Neutrophil (primary cell): ENCODE data around the gene LPP.

Experiments
- H3K27ac ChIP-seq: fragments of 200-600 bp; sonication (generic); 2 replicates; pipeline ENCODE4 v1.5.1; 2016; ENCODE audit warnings: mild to moderate bottlenecking, moderate library complexity
- H3K27me3 ChIP-seq: fragments of 200-600 bp; sonication (generic); 2 replicates; pipeline ENCODE4 v1.6.0; 2016; ENCODE audit warnings: mild to moderate bottlenecking
- H3K36me3 ChIP-seq: fragments of 200-600 bp; sonication (generic); 2 replicates; pipeline ENCODE4 v1.5.1; 2017
- H3K4me1 ChIP-seq, 2 experiments: fragments of 200-600 bp in 1 of 2; sonication (generic) in 1 of 2; 1 replicate in 1 of 2; 2 replicates in 1 of 2; pipeline versions ENCODE4 v1.5.1 to v1.6.1; 2013 to 2016; ENCODE audit warnings: low read depth in 1 of 2, low read length in 1 of 2, mild to moderate bottlenecking in 1 of 2, moderate library complexity in 1 of 2; ENCODE audit not compliant: control insufficient read depth in 1 of 2, insufficient read depth in 1 of 2
- H3K4me3 ChIP-seq, 2 experiments: fragments of 200-600 bp in 1 of 2; sonication (generic) in 1 of 2; 1 replicate in 1 of 2; 2 replicates in 1 of 2; pipeline ENCODE4 v1.5.1; 2013 to 2016; ENCODE audit warnings: low read depth in 1 of 2, low read length in 1 of 2, mild to moderate bottlenecking in 1 of 2, moderate library complexity in 1 of 2
- H3K9me3 ChIP-seq: fragments of 200-600 bp; sonication (generic); 2 replicates; pipeline ENCODE4 v1.5.1; 2016
- CTCF ChIP-seq: fragments of 200-600 bp; sonication (generic); IDR thresholded peaks from 2 replicates; pipeline ENCODE4 v1.5.1; 2016; ENCODE audit warnings: antibody characterized with exemption

The LPP gene

GRCh38 chr3:188750617-188751016 is 596.7 kb downstream of the LPP start:
- Histone ChIP-seq H3K9me3 (no peaks in the 10 kb centered on the region), H3K27me3 (no peaks in the 10 kb centered on the region), H3K4me1 (no peaks in the 10 kb centered on the region), H3K27ac (no peak overlapping the region), H3K36me3 (no peaks in the 10 kb centered on the region), H3K4me3 (no peak overlapping the region)
- TF ChIP-seq CTCF = no peak

DNA sequence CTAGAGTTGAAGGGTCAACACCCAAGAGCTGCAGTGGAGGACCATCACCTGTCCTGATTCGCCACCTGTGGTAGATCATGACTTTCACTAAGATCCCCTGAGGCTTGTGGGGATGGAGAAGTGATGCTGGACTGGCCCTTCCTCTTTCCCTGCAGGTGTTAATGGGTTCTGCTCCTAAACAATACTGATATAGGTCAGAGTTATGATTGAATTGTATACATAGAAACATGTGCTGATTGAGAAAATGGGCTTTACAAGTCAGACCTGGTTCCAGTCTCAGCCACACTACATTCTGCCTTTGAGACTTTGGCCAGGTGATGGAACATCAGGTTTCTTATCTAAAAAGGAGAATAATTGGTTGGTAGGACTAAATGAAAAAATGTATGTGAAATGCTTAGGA is 598.9 kb downstream of the LPP start:
- Histone ChIP-seq H3K27ac (no peak overlapping the region), H3K4me3 (no peak overlapping the region), H3K36me3 (no peaks in the 10 kb centered on the region), H3K4me1 (no peaks in the 10 kb centered on the region), H3K9me3 (no peaks in the 10 kb centered on the region), H3K27me3 (no peaks in the 10 kb centered on the region)
- TF ChIP-seq CTCF = no peak

DNA sequence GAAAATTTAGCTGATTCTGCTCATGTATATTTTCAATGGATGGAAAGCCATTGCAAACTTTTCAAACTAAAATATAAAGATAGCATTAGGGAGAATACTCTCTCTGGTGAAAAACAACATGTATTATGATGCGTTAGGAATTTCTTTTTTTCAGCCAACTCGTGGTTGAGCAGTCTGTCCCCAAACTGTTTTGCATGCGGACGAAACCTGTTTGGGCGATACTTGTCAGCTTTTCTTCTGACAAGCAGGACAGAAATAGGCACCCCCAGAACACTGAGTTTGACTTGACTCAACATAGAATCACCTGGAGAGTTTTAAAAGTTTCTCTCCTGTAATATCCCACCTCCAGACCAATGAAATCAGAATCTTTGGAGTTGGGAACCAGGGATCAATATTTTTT is 600.3 kb downstream of the LPP start:
- no peaks in the 10 kb centered on the region for H3K9me3 ChIP-seq
- H3K4me3 ChIP-seq = no peak overlapping the region
- H3K27me3 ChIP-seq = no peaks in the 10 kb centered on the region
- no peak overlapping the region for H3K27ac ChIP-seq
- TF ChIP-seq CTCF = no peak
- no peaks in the 10 kb centered on the region for H3K4me1 ChIP-seq
- no peaks in the 10 kb centered on the region for H3K36me3 ChIP-seq

GRCh38 chr3:188756241-188756640 is 602.3 kb downstream of the LPP start:
- H3K36me3 ChIP-seq = no peaks in the 10 kb centered on the region
- no peaks in the 10 kb centered on the region for H3K9me3 ChIP-seq
- H3K27ac ChIP-seq = no peak overlapping the region
- no peak overlapping the region for H3K4me3 ChIP-seq
- no peaks in the 10 kb centered on the region for H3K4me1 ChIP-seq
- TF ChIP-seq CTCF = no peak
- no peaks in the 10 kb centered on the region for H3K27me3 ChIP-seq

GRCh38 chr3:188759336-188760005 is 605.5 kb downstream of the LPP start:
- TF ChIP-seq CTCF = no peak
- H3K4me1 ChIP-seq = no peaks in the 10 kb centered on the region
- no peaks in the 10 kb centered on the region for H3K9me3 ChIP-seq
- H3K27me3 ChIP-seq = no peaks in the 10 kb centered on the region
- no peak overlapping the region for H3K27ac ChIP-seq
- no peaks in the 10 kb centered on the region for H3K36me3 ChIP-seq
- no peak overlapping the region for H3K4me3 ChIP-seq
